Measurements from ENCODE around the gene FAM222A. TPM values are rescaled to one million over a fixed set of nuclear protein-coding genes. Genes with fewer than 3 reads are reported as not detected.

The FAM222A gene
- total and polyA plus RNA-seq, 2 experiments from 2014 or later: 0.97 TPM; not detected in 1

DNA sequence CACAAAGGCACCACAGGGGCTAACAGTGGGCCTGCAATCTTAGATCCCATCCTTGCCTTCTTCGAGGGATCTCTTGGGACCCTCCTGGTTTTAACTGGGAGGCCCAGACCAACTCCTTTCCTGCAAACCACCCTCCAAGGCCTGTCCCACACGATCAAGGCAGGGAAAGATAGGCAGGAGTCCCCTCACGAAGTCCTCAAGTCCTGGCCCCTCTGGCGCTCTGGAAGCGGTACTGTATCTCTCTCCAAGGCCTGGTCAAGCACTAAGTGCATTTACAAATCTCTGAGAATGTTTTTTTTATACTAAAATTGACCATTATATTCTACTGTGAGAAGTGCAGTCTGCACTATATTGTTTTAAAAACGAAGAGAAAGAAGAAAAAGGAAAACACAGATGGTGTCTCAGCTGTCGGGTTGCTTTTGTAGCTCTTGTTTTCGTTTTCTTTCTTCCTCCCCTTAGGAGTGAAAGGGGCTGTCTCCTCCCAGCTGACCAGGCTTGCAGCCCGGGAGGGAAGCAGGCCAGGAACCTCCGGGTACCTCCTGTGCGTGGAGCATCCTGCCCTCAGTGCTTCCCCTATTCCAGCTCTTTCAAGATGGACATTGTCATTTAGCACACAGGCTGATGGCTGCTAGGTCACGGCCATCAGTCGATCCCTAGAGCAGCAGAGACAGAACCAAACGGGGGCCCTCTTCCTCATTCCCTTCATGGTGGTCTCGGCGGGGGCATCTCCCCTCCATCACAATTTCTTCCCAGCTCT, 56.7 kb downstream of the FAM222A start:
- no peak for DNase-seq
- H3K27me3 ChIP-seq (replicated peaks; ENCODE audit: insufficient read depth): no peaks in the 10 kb centered on the region
- no peak overlapping the region for H2AFZ ChIP-seq
- no peak overlapping the region for H3K4me2 ChIP-seq (ENCODE audit: unreplicated experiment)
- in situ Hi-C loops (cut with MboI): loop anchor here (10.0 kb wide), 2 partner anchors 165 to 255 kb away; no protein-coding TSS in a partner anchor
- H3K9me2 ChIP-seq (ENCODE audit: insufficient read depth): no peaks in the 10 kb centered on the region
- H3F3A ChIP-seq (ENCODE audit: insufficient read depth): no peaks in the 10 kb centered on the region
- H3K9me3 ChIP-seq (ENCODE audit: low read depth): no peaks in the 10 kb centered on the region
- no peaks in the 10 kb centered on the region for H3K4me1 ChIP-seq (ENCODE audit: insufficient read depth)
- no peak overlapping the region for H3K9ac ChIP-seq
- H3K4me3 ChIP-seq: no peak overlapping the region
- 47% methylated on average over 15 to 16 of the region's 16 CpGs for WGBS, 2 experiments (ENCODE audit: low coverage in 1 of 2, low lambda C conversion rate in 2 of 2, missing lambda C conversion rate in 2 of 2)
- TF ChIP-seq EZH2phosphoT487 (IDR thresholded peaks at IDR 0.05; ENCODE audit: insufficient read depth, low read depth) (no peak), EZH2 (IDR thresholded peaks at IDR 0.05; ENCODE audit: insufficient read depth, poor library complexity, severe bottlenecking) (no peak)
- H3K79me2 ChIP-seq (ENCODE audit: insufficient read depth): no peaks in the 10 kb centered on the region
- no peaks in the 10 kb centered on the region for H4K20me1 ChIP-seq (ENCODE audit: insufficient read depth)
- no peak overlapping the region for H3K27ac ChIP-seq
- H3K36me3 ChIP-seq (ENCODE audit: low read depth): no peaks in the 10 kb centered on the region

DNA sequence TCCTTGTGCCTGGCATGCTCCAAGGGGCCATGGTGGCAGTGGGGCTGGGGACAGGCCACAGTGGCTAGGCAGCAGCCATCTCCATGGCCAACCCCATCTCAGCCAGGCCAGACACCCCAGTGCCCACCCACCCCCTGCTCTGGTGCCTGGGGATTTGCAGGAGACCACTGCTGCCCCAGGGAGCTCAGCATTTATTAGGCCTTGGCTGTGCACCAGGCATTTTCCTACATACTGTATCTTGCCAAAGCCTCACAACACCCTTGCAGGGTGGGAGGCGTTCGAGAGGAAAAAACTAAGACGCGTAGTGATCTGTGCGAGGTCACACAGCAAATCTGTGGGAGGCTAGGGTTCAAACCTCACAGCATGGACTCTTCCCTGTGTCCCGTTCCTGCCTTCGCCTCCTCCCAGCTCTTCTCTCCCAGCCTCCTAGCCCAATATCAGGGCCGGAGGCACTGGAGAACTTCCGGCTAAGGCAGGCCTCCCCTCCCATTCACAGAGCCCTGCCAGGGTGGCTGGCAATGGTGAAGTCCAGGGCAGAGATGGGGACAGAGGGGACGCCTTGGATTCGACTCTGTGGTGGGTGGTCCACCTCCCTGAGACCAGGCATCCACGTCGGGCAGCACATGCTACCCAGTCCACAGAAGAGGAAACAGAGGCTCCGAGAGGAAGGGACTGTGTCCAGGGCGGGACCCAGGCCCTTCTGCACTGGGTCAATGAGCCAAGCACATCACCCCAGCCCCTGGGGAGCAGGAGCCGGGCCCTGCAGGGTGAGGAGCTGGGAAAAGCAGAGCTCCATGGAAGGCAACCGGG, 57.4 kb downstream of the FAM222A start:
- Histone ChIP-seq H3K9ac (no peak overlapping the region), H3K9me2 (ENCODE audit: insufficient read depth) (no peaks in the 10 kb centered on the region), H2AFZ (no peak overlapping the region), H3F3A (ENCODE audit: insufficient read depth) (no peaks in the 10 kb centered on the region), H3K79me2 (ENCODE audit: insufficient read depth) (no peaks in the 10 kb centered on the region), H3K36me3 (ENCODE audit: low read depth) (no peaks in the 10 kb centered on the region), H3K4me1 (ENCODE audit: insufficient read depth) (no peaks in the 10 kb centered on the region), H4K20me1 (ENCODE audit: insufficient read depth) (no peaks in the 10 kb centered on the region), H3K9me3 (ENCODE audit: low read depth) (no peaks in the 10 kb centered on the region), H3K4me3 (no peak overlapping the region), H3K4me2 (ENCODE audit: unreplicated experiment) (no peak overlapping the region), H3K27ac (no peak overlapping the region), H3K27me3 (replicated peaks; ENCODE audit: insufficient read depth) (no peaks in the 10 kb centered on the region)
- in situ Hi-C loops (cut with MboI): loop anchor here (10.0 kb wide), 2 partner anchors 166 to 256 kb away; no protein-coding TSS in a partner anchor
- 76 to 83% methylated on average over 16 to 17 of the region's 17 CpGs for WGBS, 2 experiments (ENCODE audit: low coverage in 1 of 2, low lambda C conversion rate in 2 of 2, missing lambda C conversion rate in 2 of 2)
- no peak for DNase-seq
- no peak for TF ChIP-seq EZH2phosphoT487 (IDR thresholded peaks at IDR 0.05; ENCODE audit: insufficient read depth, low read depth)
- no peak for TF ChIP-seq EZH2 (IDR thresholded peaks at IDR 0.05; ENCODE audit: insufficient read depth, poor library complexity, severe bottlenecking)

DNA sequence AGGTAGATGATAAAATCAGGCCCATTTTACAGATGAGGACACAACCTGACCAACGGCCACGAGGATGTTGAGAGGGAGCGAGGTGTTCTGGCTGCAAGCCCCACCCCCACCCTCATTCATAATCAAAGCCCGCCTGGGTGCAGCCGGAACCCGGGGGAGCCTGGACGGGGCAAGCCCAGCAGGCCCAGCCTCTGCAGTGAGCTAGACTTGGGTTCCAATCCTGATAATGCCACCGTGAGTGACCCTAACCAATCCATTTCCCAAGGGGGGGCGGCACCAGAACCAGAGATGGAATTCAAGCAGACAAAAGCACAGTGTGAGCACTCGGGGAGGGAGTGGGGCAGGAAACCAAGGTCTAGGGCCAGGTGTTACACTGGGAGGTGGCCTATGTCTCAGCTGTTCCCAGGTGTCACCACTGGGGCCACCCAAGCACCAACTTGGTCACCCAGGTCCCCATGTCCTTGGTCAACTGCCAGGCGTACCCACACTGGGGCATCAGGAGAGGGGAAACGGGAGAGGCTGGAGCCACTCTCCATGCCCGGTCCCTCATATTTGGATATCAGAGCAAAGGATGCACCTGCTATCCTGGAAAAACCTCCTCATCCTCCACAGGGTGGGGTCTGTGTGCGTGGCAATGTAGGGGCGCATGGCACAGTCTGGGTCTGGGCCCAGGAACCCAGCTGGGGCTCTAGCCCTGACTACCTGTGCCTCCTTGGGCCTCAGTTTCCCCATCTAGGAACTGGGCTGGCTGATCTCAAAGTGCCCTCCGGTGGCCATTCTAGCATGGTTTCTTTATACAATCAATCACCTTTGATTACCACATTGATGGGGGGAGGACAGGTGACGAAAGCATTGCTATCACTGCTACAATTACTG, 58.4 kb downstream of the FAM222A start:
- in situ Hi-C loops (cut with MboI): loop anchor here (10.0 kb wide), 2 partner anchors 167 to 257 kb away; no protein-coding TSS in a partner anchor
- no peak for DNase-seq

More for the DNA sequence above, 58.4 kb downstream of the FAM222A start:
- H4K20me1 ChIP-seq (ENCODE audit: insufficient read depth): no peaks in the 10 kb centered on the region
- no peaks in the 10 kb centered on the region for H3K27me3 ChIP-seq (replicated peaks; ENCODE audit: insufficient read depth)
- no peak overlapping the region for H3K27ac ChIP-seq
- no peaks in the 10 kb centered on the region for H3F3A ChIP-seq (ENCODE audit: insufficient read depth)
- H3K9me2 ChIP-seq (ENCODE audit: insufficient read depth): no peaks in the 10 kb centered on the region
- no peaks in the 10 kb centered on the region for H3K9me3 ChIP-seq (ENCODE audit: low read depth)
- no peak overlapping the region for H2AFZ ChIP-seq
- H3K79me2 ChIP-seq (ENCODE audit: insufficient read depth): no peaks in the 10 kb centered on the region
- H3K9ac ChIP-seq: no peak overlapping the region
- no peak overlapping the region for H3K4me2 ChIP-seq (ENCODE audit: unreplicated experiment)
- H3K36me3 ChIP-seq (ENCODE audit: low read depth): no peaks in the 10 kb centered on the region
- TF ChIP-seq EZH2phosphoT487 (IDR thresholded peaks at IDR 0.05; ENCODE audit: insufficient read depth, low read depth): no peak
- TF ChIP-seq EZH2 (IDR thresholded peaks at IDR 0.05; ENCODE audit: insufficient read depth, poor library complexity, severe bottlenecking): no peak
- 84 to 85% methylated on average over 17 of the region's 17 CpGs for WGBS, 2 experiments (ENCODE audit: low coverage in 1 of 2, low lambda C conversion rate in 2 of 2, missing lambda C conversion rate in 2 of 2)
- H3K4me3 ChIP-seq: no peak overlapping the region
- no peaks in the 10 kb centered on the region for H3K4me1 ChIP-seq (ENCODE audit: insufficient read depth)

Data from GM23248 (cell line).